ENCODE measurements around the gene HTR1E. TPM values are rescaled to one million over a fixed set of nuclear protein-coding genes. Genes with fewer than 3 reads are reported as not detected.

Gene HTR1E
- total RNA-seq, 4 donors from 2014 or later = not detected

DNA sequence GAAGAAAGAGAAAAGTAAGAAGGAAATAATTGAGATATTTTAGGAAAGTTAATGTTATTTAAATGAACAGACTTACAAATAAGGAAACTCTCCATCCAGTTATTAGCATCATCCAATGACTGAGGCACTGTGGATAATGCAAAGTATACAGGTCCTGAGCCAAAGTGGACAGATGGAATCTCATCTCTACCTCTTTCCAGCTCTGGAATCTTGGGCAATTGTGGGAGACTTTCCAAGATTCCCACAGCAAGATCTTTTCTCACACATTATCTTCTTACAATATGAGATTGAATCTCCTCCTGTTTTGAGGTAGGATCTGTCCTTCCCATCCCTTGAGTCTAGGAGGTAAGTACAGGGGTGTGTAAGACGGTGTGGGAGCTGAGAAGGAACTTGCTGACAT lies 28.9 kb downstream of the HTR1E start:
- TF ChIP-seq POLR2A (IDR thresholded peaks at IDR 0.05) (no peak), EP300 (IDR thresholded peaks at IDR 0.05; ENCODE audit: low read depth) (no peak), POLR2AphosphoS5 (IDR thresholded peaks at IDR 0.05) (no peak)
- TF ChIP-seq, protein P1, sequence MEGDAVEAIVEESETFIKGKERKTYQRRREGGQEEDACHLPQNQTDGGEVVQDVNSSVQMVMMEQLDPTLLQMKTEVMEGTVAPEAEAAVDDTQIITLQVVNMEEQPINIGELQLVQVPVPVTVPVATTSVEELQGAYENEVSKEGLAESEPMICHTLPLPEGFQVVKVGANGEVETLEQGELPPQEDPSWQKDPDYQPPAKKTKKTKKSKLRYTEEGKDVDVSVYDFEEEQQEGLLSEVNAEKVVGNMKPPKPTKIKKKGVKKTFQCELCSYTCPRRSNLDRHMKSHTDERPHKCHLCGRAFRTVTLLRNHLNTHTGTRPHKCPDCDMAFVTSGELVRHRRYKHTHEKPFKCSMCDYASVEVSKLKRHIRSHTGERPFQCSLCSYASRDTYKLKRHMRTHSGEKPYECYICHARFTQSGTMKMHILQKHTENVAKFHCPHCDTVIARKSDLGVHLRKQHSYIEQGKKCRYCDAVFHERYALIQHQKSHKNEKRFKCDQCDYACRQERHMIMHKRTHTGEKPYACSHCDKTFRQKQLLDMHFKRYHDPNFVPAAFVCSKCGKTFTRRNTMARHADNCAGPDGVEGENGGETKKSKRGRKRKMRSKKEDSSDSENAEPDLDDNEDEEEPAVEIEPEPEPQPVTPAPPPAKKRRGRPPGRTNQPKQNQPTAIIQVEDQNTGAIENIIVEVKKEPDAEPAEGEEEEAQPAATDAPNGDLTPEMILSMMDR (IDR thresholded peaks at IDR 0.05) = no peak
- WGBS, 2 donors (ENCODE audit: low coverage in 1 of 2) = 40 to 56% methylated on average over 1 of the region's 1 CpG
- Histone ChIP-seq H3K36me3 (no peaks in the 10 kb centered on the region), H3K4me3 (no peak overlapping the region), H3K27me3 (no peaks in the 10 kb centered on the region), H3K4me1 (no peaks in the 10 kb centered on the region), H3K27ac (no peak overlapping the region), H3K9me3 (no peaks in the 10 kb centered on the region)
- in situ Hi-C loops (cut with MboI; ENCODE audit: low pct_ligation_motif_present in 1 of 4, low pct_unique_long_range_greater_than_20kb in 1 of 4, low sequenced_read_pairs in 3 of 4) (no loop called here), intact Hi-C loops (cut with DNase I; ENCODE audit: low total_unique reads) (no loop called here)
- no peak for DNase-seq

DNA sequence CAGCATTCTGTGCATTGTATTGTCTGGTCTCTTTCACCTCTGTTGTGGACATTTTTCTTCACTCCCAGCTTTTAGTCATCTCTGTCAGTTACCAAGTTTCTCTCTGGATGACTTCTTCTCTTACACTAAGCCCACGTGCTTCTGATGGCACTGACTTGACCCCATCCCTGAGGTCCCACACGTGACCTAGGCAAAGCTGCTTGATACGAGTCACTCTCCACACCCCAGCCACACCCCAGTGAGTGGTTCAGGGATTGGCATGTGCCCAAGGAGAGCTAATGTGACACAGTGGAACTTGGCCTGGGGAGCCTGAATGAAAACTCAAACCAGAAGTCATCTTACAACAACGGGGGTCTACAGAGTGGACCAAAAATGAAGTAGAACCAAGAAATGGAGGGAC lies 32.2 kb downstream of the HTR1E start:
- in situ Hi-C loops (cut with MboI; ENCODE audit: low pct_ligation_motif_present in 1 of 4, low pct_unique_long_range_greater_than_20kb in 1 of 4, low sequenced_read_pairs in 3 of 4) (no loop called here), intact Hi-C loops (cut with DNase I; ENCODE audit: low total_unique reads) (no loop called here)
- no peak for TF ChIP-seq POLR2AphosphoS5 (IDR thresholded peaks at IDR 0.05)
- TF ChIP-seq, protein P1 (IDR thresholded peaks at IDR 0.05) = no peak
- no peak for TF ChIP-seq POLR2A (IDR thresholded peaks at IDR 0.05)
- TF ChIP-seq EP300 (IDR thresholded peaks at IDR 0.05; ENCODE audit: low read depth) = no peak
- H3K4me1 ChIP-seq = no peaks in the 10 kb centered on the region
- WGBS, 2 donors (ENCODE audit: low coverage in 1 of 2) = 30 to 39% methylated on average over 4 of the region's 4 CpGs
- no peak overlapping the region for H3K27ac ChIP-seq
- no peaks in the 10 kb centered on the region for H3K36me3 ChIP-seq
- no peak for DNase-seq
- H3K9me3 ChIP-seq = no peaks in the 10 kb centered on the region
- H3K4me3 ChIP-seq = no peak overlapping the region
- no peaks in the 10 kb centered on the region for H3K27me3 ChIP-seq

DNA sequence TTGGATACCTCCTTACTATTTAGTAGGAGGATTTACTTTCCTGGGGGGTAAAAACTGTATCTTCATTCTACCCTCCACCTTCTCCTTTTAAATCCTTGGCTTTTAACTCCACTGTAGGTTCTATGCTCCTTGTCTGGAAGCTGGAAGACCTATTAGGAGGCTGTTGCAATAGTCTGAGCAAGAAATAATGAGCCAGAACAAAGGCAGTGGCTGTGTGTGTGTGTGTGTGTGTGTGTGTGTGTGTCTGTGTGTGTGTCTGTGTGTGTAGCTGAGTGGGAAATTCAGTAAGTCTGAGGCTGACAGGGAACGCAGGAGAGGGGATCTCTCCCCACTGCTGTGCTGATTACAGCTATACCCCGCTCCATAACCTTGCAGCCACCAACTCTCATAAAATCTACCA lies 35.8 kb downstream of the HTR1E start:
- TF ChIP-seq POLR2A (IDR thresholded peaks at IDR 0.05) = no peak
- TF ChIP-seq EP300 (IDR thresholded peaks at IDR 0.05; ENCODE audit: low read depth) = no peak
- TF ChIP-seq, protein P1 (IDR thresholded peaks at IDR 0.05) = no peak
- no peak for TF ChIP-seq POLR2AphosphoS5 (IDR thresholded peaks at IDR 0.05)
- DNase-seq = no peak
- intact Hi-C loops (cut with DNase I; ENCODE audit: low total_unique reads) = no loop called here
- Histone ChIP-seq H3K4me3 (no peak overlapping the region), H3K9me3 (no peaks in the 10 kb centered on the region), H3K4me1 (no peaks in the 10 kb centered on the region), H3K27me3 (no peaks in the 10 kb centered on the region), H3K36me3 (no peaks in the 10 kb centered on the region), H3K27ac (no peak overlapping the region)
- in situ Hi-C loops (cut with MboI; ENCODE audit: low pct_ligation_motif_present in 1 of 4, low pct_unique_long_range_greater_than_20kb in 1 of 4, low sequenced_read_pairs in 3 of 4) = no loop called here
- WGBS, 2 donors (ENCODE audit: low coverage in 1 of 2) = 73% methylated on average over 2 of the region's 2 CpGs; no CpG with 5 or more reads in 1 of the 2 donors

DNA sequence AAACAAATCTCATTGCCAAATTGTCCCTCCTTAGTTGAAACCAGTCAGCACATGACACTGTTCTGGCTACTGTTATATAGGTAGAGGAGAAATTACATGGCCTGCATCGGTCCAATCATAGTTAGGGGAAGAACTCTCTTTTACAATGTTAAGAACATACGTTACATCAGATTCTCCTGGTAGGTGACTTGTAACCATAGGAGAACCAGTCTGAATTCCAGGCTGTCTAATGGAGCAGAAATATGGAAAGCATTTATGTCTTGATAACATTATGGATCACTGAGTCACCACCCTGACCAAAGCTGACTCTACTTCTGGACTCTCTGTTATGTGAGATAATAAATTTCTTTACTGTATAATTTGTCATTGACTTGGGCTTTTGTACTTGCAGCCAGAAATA lies 40.9 kb downstream of the HTR1E start:
- H3K9me3 ChIP-seq = no peaks in the 10 kb centered on the region
- DNase-seq = no peak
- no peak overlapping the region for H3K4me3 ChIP-seq
- in situ Hi-C loops (cut with MboI; ENCODE audit: low pct_ligation_motif_present in 1 of 4, low pct_unique_long_range_greater_than_20kb in 1 of 4, low sequenced_read_pairs in 3 of 4) = no loop called here
- no peaks in the 10 kb centered on the region for H3K4me1 ChIP-seq
- H3K36me3 ChIP-seq = no peaks in the 10 kb centered on the region
- TF ChIP-seq, protein P1 (IDR thresholded peaks at IDR 0.05) = no peak
- no peak for TF ChIP-seq EP300 (IDR thresholded peaks at IDR 0.05; ENCODE audit: low read depth)
- no peak for TF ChIP-seq POLR2AphosphoS5 (IDR thresholded peaks at IDR 0.05)
- TF ChIP-seq POLR2A (IDR thresholded peaks at IDR 0.05) = no peak
- intact Hi-C loops (cut with DNase I; ENCODE audit: low total_unique reads) = no loop called here
- WGBS, 2 donors (ENCODE audit: low coverage in 1 of 2) = 93 to 100% methylated on average over 1 to 2 of the region's 2 CpGs
- no peaks in the 10 kb centered on the region for H3K27me3 ChIP-seq
- no peak overlapping the region for H3K27ac ChIP-seq
